Body of pancreas (tissue), 4 donors: ENCODE measurements around the gene NACC1. TPM values are rescaled to one million over a fixed set of nuclear protein-coding genes. Genes with fewer than 3 reads are reported as not detected.
A peak's percentile ranks its signal among the peaks of the same experiment; 100 is the strongest.

Source experiments
- ATAC-seq: fragments of 150-250 bp; one replicate; pipeline ENCODE4 v1.9.1; 2016
- DNase-seq, 4 donors: peaks; one replicate each; pipeline ENCODE4 v3.0.0-alpha.2; 2019
- H3K27ac ChIP-seq, 4 donors: fragments of 200-600 bp; sonication (generic); 1 replicate in 3 of 4; 2 replicates in 1 of 4; pipeline versions ENCODE4 v1.5.1 to v1.6.1; 2016 to 2019; ENCODE audit warnings: mild to moderate bottlenecking in 1 of 4, mixed read lengths in 1 of 4, moderate library complexity in 1 of 4
- H3K27me3 ChIP-seq, 2 donors: fragments of 200-600 bp; sonication (generic); one replicate each; pipeline ENCODE4 v1.6.0; 2016; ENCODE audit warnings: mild to moderate bottlenecking in 1 of 2
- H3K36me3 ChIP-seq, 2 donors: fragments of 200-600 bp; sonication (generic); replicated peaks in 1 of 2; 2 replicates each; pipeline ENCODE4 v1.5.1; 2016; ENCODE audit warnings: low read depth in 2 of 2; ENCODE audit not compliant: insufficient read depth in 1 of 2
- H3K4me1 ChIP-seq: fragments of 200-600 bp; sonication (generic); one replicate; pipeline ENCODE4 v1.6.0; 2016
- H3K4me3 ChIP-seq, 2 donors: fragments of 200-600 bp; sonication (generic); 1 replicate in 1 of 2; 2 replicates in 1 of 2; pipeline ENCODE4 v1.5.1; 2016 to 2019
- H3K9me3 ChIP-seq, 3 donors: fragments of 200-600 bp; sonication (generic); 1 replicate in 2 of 3; 2 replicates in 1 of 3; pipeline ENCODE4 v1.5.1; 2016
- CTCF ChIP-seq, 7 experiments: fragments of 450-650 bp in 4 of 7; fragments of 200-600 bp in 3 of 7; sonication (generic) in 3 of 7; IDR thresholded peaks; one replicate each; pipeline ENCODE4 v1.5.1; 2016 to 2019; ENCODE audit warnings: antibody characterized with exemption in 7 of 7
- POLR2A ChIP-seq, 3 donors: fragments of 450-650 bp; IDR thresholded peaks; one replicate each; pipeline ENCODE4 v1.6.1; 2016; ENCODE audit warnings: antibody characterized with exemption in 3 of 3, mild to moderate bottlenecking in 2 of 3
- WGBS, 2 donors: methylation state at CpG; one replicate each; pipeline ENCODE4 v1.1.5; 2017; 5-methylcytosine and 5-hydroxymethylcytosine counted together
- intact Hi-C: fragments of 100-400 bp; cut with DNase I; formaldehyde crosslinking; loops from one replicate; pipeline ENCODE4 v1.15.1; 2023
- total RNA-seq, 2 donors: library from RNA; depleted of rRNA; stranded (reverse); fragments of >200 nt; gene quantifications; one replicate each; pipeline ENCODE4 v1.1.0, GENCODE V29; 2016

The NACC1 gene
- total RNA-seq, 2 donors from 2014 or later: 6.0 to 15.5 TPM

GRCh38 chr19:13169769-13170168, 51.7 kb downstream of the NACC1 start:
- DNase-seq (peak in 3 of 4 donors; percentile 41 to 52 (median 42)), ATAC-seq (no peak)
- WGBS, 2 donors: 46 to 60% methylated on average over 3 to 5 of the region's 5 CpGs
- Histone ChIP-seq H3K27me3 (no peaks in the 10 kb centered on the region), H3K4me3 (no peak overlapping the region), H3K9me3 (no peaks in the 10 kb centered on the region), H3K36me3 (no peaks in the 10 kb centered on the region), H3K27ac (peak overlapping the region in 2 of 4 donors; percentile 10 to 94), H3K4me1 (peaks cover 48% of the 10 kb centered on the region)
- TF ChIP-seq CTCF (IDR thresholded peaks at IDR 0.05) (no peak), POLR2A (IDR thresholded peaks at IDR 0.05) (no peak)
- intact Hi-C loops: no loop called here

- peaks cover 35% of the 10 kb centered on the region for H3K4me1 ChIP-seq
- no peaks in the 10 kb centered on the region for H3K9me3 ChIP-seq
- TF ChIP-seq POLR2A (IDR thresholded peaks at IDR 0.05): no peak
- no peak for TF ChIP-seq CTCF (IDR thresholded peaks at IDR 0.05)
- intact Hi-C loops: no loop called here
- no peak overlapping the region for H3K4me3 ChIP-seq
- no peaks in the 10 kb centered on the region for H3K36me3 ChIP-seq
- WGBS, 2 donors: 92 to 96% methylated on average over 7 of the region's 7 CpGs
- H3K27ac ChIP-seq: no peak overlapping the region
- DNase-seq (no peak), ATAC-seq (no peak)
- no peaks in the 10 kb centered on the region for H3K27me3 ChIP-seq
Observed at GRCh38 chr19:13171146-13171545, 53.1 kb downstream of the NACC1 start.

- intact Hi-C loops: no loop called here
- peak overlapping the region; percentile 51 to 73 (median 60) for H3K27ac ChIP-seq
- no peaks in the 10 kb centered on the region for H3K27me3 ChIP-seq
- H3K9me3 ChIP-seq: no peaks in the 10 kb centered on the region
- no peaks in the 10 kb centered on the region for H3K36me3 ChIP-seq
- no peak overlapping the region for H3K4me3 ChIP-seq
- no peak for TF ChIP-seq POLR2A (IDR thresholded peaks at IDR 0.05)
- no peak for TF ChIP-seq CTCF (IDR thresholded peaks at IDR 0.05)
- WGBS, 2 donors: 53 to 78% methylated on average over 15 to 17 of the region's 18 CpGs
- peaks cover 23% of the 10 kb centered on the region for H3K4me1 ChIP-seq
- ATAC-seq (no peak), DNase-seq (peak; percentile 71 to 86 (median 78))
Observed at GRCh38 chr19:13172346-13173138, 54.5 kb downstream of the NACC1 start.

GRCh38 chr19:13173139-13173737, 55.2 kb downstream of the NACC1 start:
- no peak for TF ChIP-seq POLR2A (IDR thresholded peaks at IDR 0.05)
- TF ChIP-seq CTCF (IDR thresholded peaks at IDR 0.05): no peak
- intact Hi-C loops: no loop called here
- ATAC-seq (no peak), DNase-seq (no peak)
- Histone ChIP-seq H3K27me3 (no peaks in the 10 kb centered on the region), H3K4me3 (no peak overlapping the region), H3K4me1 (peaks cover 18% of the 10 kb centered on the region), H3K27ac (peak overlapping the region in 1 of 4 donors; percentile 63), H3K9me3 (no peaks in the 10 kb centered on the region), H3K36me3 (no peaks in the 10 kb centered on the region)
- 89 to 91% methylated on average over 12 of the region's 12 CpGs for WGBS, 2 donors
